Embryonic facial prominence (tissue), 1 donor: ENCODE measurements around the gene ALKBH2.

Experiments
- DNase-seq: peaks from one replicate; pipeline ENCODE4 v3.0.0-alpha.2; 2016; ENCODE audit errors: extremely low spot score

Gene ALKBH2

GRCh38 chr12:109114644-109115043 is 21.4 kb upstream of the ALKBH2 start:
- no peak for DNase-seq

- no peak for DNase-seq
These were observed 20.5 kb upstream of the ALKBH2 start for GRCh38 chr12:109113661-109114321.

- no peak for DNase-seq
These were observed 19.6 kb upstream of the ALKBH2 start for GRCh38 chr12:109112720-109113465.

- peak; percentile 80 for DNase-seq
These were observed 17.8 kb upstream of the ALKBH2 start for GRCh38 chr12:109110988-109111495.

GRCh38 chr12:109109746-109110350 is 16.6 kb upstream of the ALKBH2 start:
- no peak for DNase-seq

- no peak for DNase-seq
These were observed 11.9 kb upstream of the ALKBH2 start for GRCh38 chr12:109105176-109105575.

GRCh38 chr12:109102491-109102890 is 9.2 kb upstream of the ALKBH2 start:
- DNase-seq = no peak

GRCh38 chr12:109100741-109101140 is 7.5 kb upstream of the ALKBH2 start:
- no peak for DNase-seq

GRCh38 chr12:109099431-109100020 is 6.3 kb upstream of the ALKBH2 start:
- no peak for DNase-seq

- DNase-seq = no peak
These were observed 5.4 kb upstream of the ALKBH2 start for GRCh38 chr12:109098651-109099050.

- no peak for DNase-seq
These were observed 4.9 kb upstream of the ALKBH2 start for GRCh38 chr12:109098183-109098604.

GRCh38 chr12:109097435-109098182 is 4.3 kb upstream of the ALKBH2 start, which contains the start of gene UNG:
UNG (plus strand) TSS chr12:109097597; CDS start chr12:109097680, 83 bp downstream.
- peak; percentile 88 for DNase-seq

- DNase-seq = no peak
These were observed 3.8 kb upstream of the ALKBH2 start for GRCh38 chr12:109097140-109097434.

GRCh38 chr12:109092497-109093021 is 713 bp downstream of the ALKBH2 start:
- DNase-seq = no peak

- no peak for DNase-seq
These were observed 3.6 kb downstream of the ALKBH2 start for GRCh38 chr12:109089683-109090082.

GRCh38 chr12:109088818-109089217 is 4.5 kb downstream of the ALKBH2 start:
- no peak for DNase-seq

- no peak for DNase-seq
These were observed 6.0 kb downstream of the ALKBH2 start for GRCh38 chr12:109087250-109087649.

- DNase-seq = no peak
These were observed 7.7 kb downstream of the ALKBH2 start for GRCh38 chr12:109085590-109085989.

- DNase-seq = no peak
These were observed 8.8 kb downstream of the ALKBH2 start for GRCh38 chr12:109084425-109084824.

- DNase-seq = no peak
These were observed 10.5 kb downstream of the ALKBH2 start for GRCh38 chr12:109082751-109083150.

- DNase-seq = no peak
These were observed 18.4 kb downstream of the ALKBH2 start for GRCh38 chr12:109074866-109075265.
